GM12874 (cell line): ENCODE measurements around the gene CATSPERZ.

Experiments used
- CTCF ChIP-seq: IDR thresholded peaks from 2 replicates; pipeline ENCODE4 v1.5.1; 2011; ENCODE audit warnings: low read depth, mild to moderate bottlenecking, control low read depth, low read length, moderate library complexity; ENCODE audit not compliant: insufficient read depth

The CATSPERZ gene

GRCh38 chr11:64284048-64284961 lies 15.9 kb upstream of the CATSPERZ start, which contains the start of gene BAD:
Gene BAD, minus strand, starts transcription at chr11:64284665. Its CDS starts 297 bp downstream, at chr11:64284368.
- 0 out of 2 replicates have a peak, but pooled peaks have one; percentile 6 for TF ChIP-seq CTCF

- no peak for TF ChIP-seq CTCF
These were observed 14.9 kb upstream of the CATSPERZ start, which contains the start of gene GPR137 for GRCh38 chr11:64284962-64285884. Gene GPR137, plus strand, starts transcription at chr11:64285848. Its CDS starts 677 bp downstream, at chr11:64286525.

GRCh38 chr11:64285885-64286800 lies 14.0 kb upstream of the CATSPERZ start:
- TF ChIP-seq CTCF, result peak; percentile 49

GRCh38 chr11:64286801-64287159 lies 13.4 kb upstream of the CATSPERZ start:
- no peak for TF ChIP-seq CTCF

GRCh38 chr11:64287676-64288352 lies 12.3 kb upstream of the CATSPERZ start:
- no peak for TF ChIP-seq CTCF

- TF ChIP-seq CTCF, result no peak
These were observed 11.8 kb upstream of the CATSPERZ start for GRCh38 chr11:64288353-64288750.
